ENCODE measurements around the gene UHMK1. TPM values are rescaled to one million over a fixed set of nuclear protein-coding genes. Genes with fewer than 3 reads are reported as not detected.

UHMK1 gene
- total RNA-seq, 1 experiment from 2014 or later, result 75.1 TPM

GRCh38 chr1:162554258-162554657 is 56.6 kb downstream of the UHMK1 start:
- intact Hi-C loops (cut with micrococcal nuclease), result no loop called here
- ChIA-PET RAD21 (ENCODE audit: low non-redundant PET in 1 of 2, low total read pairs in 2 of 2, uncharacterized antibody in 2 of 2, unreplicated experiment in 2 of 2) (no interaction called here), CTCF (no interaction called here), POLR2A (interaction anchor here (0.7 kb wide), 1 partner anchor 11 kb away, joined by 4 read pairs; no protein-coding TSS in a partner anchor)
- no peak overlapping the region for H3K4me2 ChIP-seq (ENCODE audit: low read length)
- H3K27ac ChIP-seq (ENCODE audit: low read depth, low read length), result no peak overlapping the region
- no peak for DNase-seq (ENCODE audit: low read depth, low spot score)
- no peak overlapping the region for H3K9ac ChIP-seq (ENCODE audit: low read length)
- no peak for TF ChIP-seq TCF7L2 (IDR thresholded peaks at IDR 0.05; ENCODE audit: borderline replicate concordance, extremely low read depth, insufficient read depth, insufficient read length)
- TF ChIP-seq YY1 (IDR thresholded peaks at IDR 0.05; ENCODE audit: extremely low read depth, insufficient replicate concordance, low read depth, low read length), result no peak
- TF ChIP-seq EZH2 (IDR thresholded peaks at IDR 0.05), result no peak
- TF ChIP-seq CTCF (IDR thresholded peaks at IDR 0.05 in 2 of 3, conservative IDR thresholded peaks at IDR 0.05 in 1 of 3; ENCODE audit: borderline replicate concordance in 1 of 3, insufficient read depth in 1 of 3, low read depth in 2 of 3, low read length in 2 of 3), result no peak
- no peak for TF ChIP-seq CEBPB (IDR thresholded peaks at IDR 0.05; ENCODE audit: low read depth)
- TF ChIP-seq POLR2AphosphoS5 (IDR thresholded peaks at IDR 0.05; ENCODE audit: low read depth, low read length), result no peak
- no peak for TF ChIP-seq REST (IDR thresholded peaks at IDR 0.05; ENCODE audit: low read depth)
- TF ChIP-seq SP1 (IDR thresholded peaks at IDR 0.05; ENCODE audit: low read depth), result no peak
- no peak for TF ChIP-seq EGR1 (IDR thresholded peaks at IDR 0.05; ENCODE audit: low read depth)
- no peak for TF ChIP-seq CBX3 (IDR thresholded peaks at IDR 0.05; ENCODE audit: low read depth)
- no peak for TF ChIP-seq JUND (IDR thresholded peaks at IDR 0.05)
- TF ChIP-seq ZNF274 (IDR thresholded peaks at IDR 0.05; ENCODE audit: low read depth, low read length), result no peak
- no peak for TF ChIP-seq ZFX (IDR thresholded peaks at IDR 0.05)
- TF ChIP-seq SIN3A (IDR thresholded peaks at IDR 0.05; ENCODE audit: low read depth), result no peak
- no peak for TF ChIP-seq ATF3 (IDR thresholded peaks at IDR 0.05)
- TF ChIP-seq RAD21 (IDR thresholded peaks at IDR 0.05; ENCODE audit: low read depth), result no peak
- no peak for TF ChIP-seq POLR2A (IDR thresholded peaks at IDR 0.05; ENCODE audit: borderline replicate concordance, extremely low read depth, insufficient read depth, insufficient read length)
- no peak for TF ChIP-seq ZBTB33 (IDR thresholded peaks at IDR 0.05; ENCODE audit: extremely low read depth, insufficient replicate concordance, low read length)
- no peak for TF ChIP-seq EZH2phosphoT487 (IDR thresholded peaks at IDR 0.05; ENCODE audit: borderline replicate concordance)
- TF ChIP-seq MAX (IDR thresholded peaks at IDR 0.05), result no peak
- no peaks in the 10 kb centered on the region for H3K79me2 ChIP-seq (ENCODE audit: insufficient read depth, low read length)
- BruUV-seq (replicated peaks), result no TSS peak
- no peak for ATAC-seq
- H2AFZ ChIP-seq (ENCODE audit: low read depth, low read length, poor library complexity, severe bottlenecking), result no peak overlapping the region
- H3K27me3 ChIP-seq (ENCODE audit: insufficient read depth, low read length), result no peaks in the 10 kb centered on the region
- no peaks in the 10 kb centered on the region for H4K20me1 ChIP-seq (ENCODE audit: insufficient read depth)
- H3K4me1 ChIP-seq (ENCODE audit: control insufficient read depth in 1 of 2, insufficient read depth in 2 of 2, low read length in 2 of 2), result no peaks in the 10 kb centered on the region
- no peaks in the 10 kb centered on the region for H3K36me3 ChIP-seq (ENCODE audit: control insufficient read depth in 1 of 2, insufficient read depth in 2 of 2, low read length in 2 of 2)
- H3K9me2 ChIP-seq (ENCODE audit: insufficient read depth), result no peaks in the 10 kb centered on the region
- H3K4me3 ChIP-seq (replicated peaks in 1 of 2; ENCODE audit: low read depth in 1 of 2, low read length in 2 of 2), result no peak overlapping the region
- H3K9me3 ChIP-seq (ENCODE audit: control insufficient read depth in 1 of 2, insufficient read depth in 1 of 2, low read depth in 1 of 2, low read length in 2 of 2), result no peaks in the 10 kb centered on the region

All from HCT116 (cell line).